Neural progenitor cell (in vitro differentiated cells): Measurements from ENCODE around the gene KDM6B.

ENCODE experiments used
- EZH2 ChIP-seq: fragments of 200-600 bp; sonication (generic); IDR thresholded peaks from 2 replicates; pipeline ENCODE4 v1.6.1; 2017; ENCODE audit warnings: antibody characterized with exemption, mild to moderate bottlenecking, moderate library complexity
- EZH2phosphoT487 ChIP-seq: fragments of 200-600 bp; sonication (generic); IDR thresholded peaks from 2 replicates; pipeline ENCODE4 v1.6.1; 2017; ENCODE audit warnings: antibody characterized with exemption
- TF ChIP-seq, protein P1 (sequence below): fragments of 200-600 bp; sonication (generic); IDR thresholded peaks from 2 replicates; pipeline ENCODE4 v1.5.1; 2017; ENCODE audit warnings: antibody characterized with exemption, mild to moderate bottlenecking

DNA sequence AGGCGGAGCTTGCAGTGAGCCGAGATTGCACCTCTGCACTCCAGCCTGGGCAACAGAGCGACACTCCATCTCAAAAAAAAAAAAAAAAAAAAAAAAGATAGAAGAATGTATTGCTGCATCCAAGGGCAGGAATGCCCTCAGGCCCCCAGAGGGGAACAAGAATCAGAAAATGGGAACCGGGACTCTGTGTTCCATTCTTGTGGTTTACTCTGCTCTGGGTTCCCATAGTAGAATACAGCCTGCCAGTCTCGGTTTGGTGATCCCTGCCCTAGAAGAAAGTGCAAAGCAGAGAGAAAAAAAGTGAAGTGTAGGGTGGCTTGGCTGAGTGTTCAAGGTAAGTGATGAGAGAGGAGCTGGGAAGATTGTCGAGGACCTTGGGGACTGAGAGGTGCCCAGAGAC is 27.4 kb upstream of the KDM6B start:
- TF ChIP-seq, protein P1, sequence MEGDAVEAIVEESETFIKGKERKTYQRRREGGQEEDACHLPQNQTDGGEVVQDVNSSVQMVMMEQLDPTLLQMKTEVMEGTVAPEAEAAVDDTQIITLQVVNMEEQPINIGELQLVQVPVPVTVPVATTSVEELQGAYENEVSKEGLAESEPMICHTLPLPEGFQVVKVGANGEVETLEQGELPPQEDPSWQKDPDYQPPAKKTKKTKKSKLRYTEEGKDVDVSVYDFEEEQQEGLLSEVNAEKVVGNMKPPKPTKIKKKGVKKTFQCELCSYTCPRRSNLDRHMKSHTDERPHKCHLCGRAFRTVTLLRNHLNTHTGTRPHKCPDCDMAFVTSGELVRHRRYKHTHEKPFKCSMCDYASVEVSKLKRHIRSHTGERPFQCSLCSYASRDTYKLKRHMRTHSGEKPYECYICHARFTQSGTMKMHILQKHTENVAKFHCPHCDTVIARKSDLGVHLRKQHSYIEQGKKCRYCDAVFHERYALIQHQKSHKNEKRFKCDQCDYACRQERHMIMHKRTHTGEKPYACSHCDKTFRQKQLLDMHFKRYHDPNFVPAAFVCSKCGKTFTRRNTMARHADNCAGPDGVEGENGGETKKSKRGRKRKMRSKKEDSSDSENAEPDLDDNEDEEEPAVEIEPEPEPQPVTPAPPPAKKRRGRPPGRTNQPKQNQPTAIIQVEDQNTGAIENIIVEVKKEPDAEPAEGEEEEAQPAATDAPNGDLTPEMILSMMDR = no peak
- TF ChIP-seq EZH2 (no peak), EZH2phosphoT487 (no peak)
